HG03159 (cell line): ENCODE results near the gene MRPL12.
"Not testable (repeated sequence)": the region's sequence is repeated elsewhere in the genome, so short reads cannot be mapped to it uniquely, and the experiment has no call there.

Experiments
- ATAC-seq: cut with Tn5 transposase; IDR thresholded peaks from one replicate; pipeline ENCODE4 v1.9.1; 2021; ENCODE audit warnings: mild to moderate bottlenecking, moderate library complexity; ENCODE audit not compliant: unreplicated experiment

MRPL12 gene

DNA sequence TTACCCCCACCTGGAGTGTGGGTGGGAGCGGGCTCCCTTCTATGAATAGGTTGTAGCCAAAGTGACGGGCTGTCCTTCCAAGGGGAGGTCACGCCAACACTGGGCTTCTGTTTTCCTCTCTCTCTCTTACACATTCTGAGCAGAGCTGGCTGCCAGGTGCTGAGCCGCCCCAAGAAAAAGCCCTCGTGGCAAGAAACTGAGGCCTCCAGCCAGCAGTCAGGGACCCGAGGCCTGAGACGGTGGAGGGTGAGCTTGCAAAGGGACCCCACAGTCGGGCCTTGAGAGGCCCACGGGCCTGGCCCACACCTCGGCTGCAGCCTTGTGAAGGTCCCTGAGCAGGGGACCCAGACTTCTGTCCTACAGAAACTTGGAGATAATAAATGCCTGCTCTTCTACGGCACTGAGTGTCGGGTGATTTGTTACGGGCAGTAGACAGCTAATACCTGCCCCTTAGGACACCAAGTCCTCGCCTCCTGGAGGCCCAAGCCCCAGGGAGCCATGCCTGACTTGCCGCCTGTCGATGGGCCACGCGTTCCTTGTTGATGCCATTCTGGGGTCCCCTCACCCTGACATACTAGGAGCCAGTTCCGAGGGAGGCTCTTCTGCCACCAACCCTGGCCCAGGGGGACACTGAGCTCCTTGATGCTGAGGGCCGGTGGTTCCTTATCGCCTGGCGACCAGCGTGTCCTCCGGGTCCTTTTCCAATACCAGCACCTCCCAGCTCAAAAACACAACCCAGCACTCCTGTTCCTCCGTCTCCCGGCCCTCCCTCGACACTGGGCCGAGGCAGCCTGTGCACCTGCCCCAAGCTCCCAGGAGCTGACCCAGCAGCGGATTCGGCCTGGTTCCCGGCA is 35.0 kb downstream of the MRPL12 start:
- ATAC-seq: no peak

DNA sequence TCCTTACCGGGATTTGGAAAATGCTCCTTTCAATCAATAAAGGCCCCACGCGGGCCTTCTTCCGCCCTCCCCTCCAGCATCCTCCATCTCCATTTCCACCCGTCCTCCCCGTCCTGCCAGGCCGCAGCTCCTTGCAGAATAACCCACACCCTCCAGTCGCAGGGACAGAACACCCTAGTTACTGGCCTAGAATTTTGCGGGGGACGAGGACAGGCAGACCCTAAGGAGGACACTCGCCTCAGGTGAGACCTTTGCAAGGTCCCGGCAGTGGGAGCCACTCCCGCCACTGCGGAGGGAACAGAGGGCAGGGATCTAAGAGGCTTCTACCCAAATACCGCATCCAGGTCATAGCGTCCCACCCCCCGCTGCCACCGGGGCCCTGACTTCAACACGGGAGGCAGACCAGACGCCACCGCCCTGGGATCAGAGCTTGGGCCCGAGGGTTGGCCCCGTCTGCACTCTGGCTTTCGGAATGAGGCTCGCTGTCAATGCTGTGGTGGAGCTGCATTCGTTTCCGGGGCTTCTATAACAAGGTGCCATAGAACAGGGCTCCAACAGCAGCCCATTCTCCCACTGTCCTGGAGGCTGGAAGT is 35.7 kb downstream of the MRPL12 start:
- ATAC-seq: no peak

DNA sequence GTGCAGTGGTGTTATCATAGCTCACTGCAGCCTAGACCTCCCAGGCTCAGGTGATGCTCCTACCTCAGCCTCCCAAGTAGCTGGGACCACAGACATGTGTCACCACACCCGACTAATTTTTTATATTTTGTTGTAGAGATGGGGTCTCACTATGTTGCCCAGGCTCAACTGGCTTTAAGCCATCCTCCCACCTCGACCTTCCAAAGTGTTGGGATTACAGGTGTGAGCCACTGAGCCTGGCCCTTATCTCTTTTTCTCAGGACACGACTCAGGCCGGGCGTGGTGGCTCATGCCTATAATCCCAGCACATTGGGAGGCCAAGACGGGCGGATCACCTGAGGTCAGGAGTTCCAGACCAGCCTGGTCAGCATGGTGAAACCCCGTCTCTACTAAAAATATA is 36.4 kb downstream of the MRPL12 start:
- not testable (repeated sequence) for ATAC-seq

DNA sequence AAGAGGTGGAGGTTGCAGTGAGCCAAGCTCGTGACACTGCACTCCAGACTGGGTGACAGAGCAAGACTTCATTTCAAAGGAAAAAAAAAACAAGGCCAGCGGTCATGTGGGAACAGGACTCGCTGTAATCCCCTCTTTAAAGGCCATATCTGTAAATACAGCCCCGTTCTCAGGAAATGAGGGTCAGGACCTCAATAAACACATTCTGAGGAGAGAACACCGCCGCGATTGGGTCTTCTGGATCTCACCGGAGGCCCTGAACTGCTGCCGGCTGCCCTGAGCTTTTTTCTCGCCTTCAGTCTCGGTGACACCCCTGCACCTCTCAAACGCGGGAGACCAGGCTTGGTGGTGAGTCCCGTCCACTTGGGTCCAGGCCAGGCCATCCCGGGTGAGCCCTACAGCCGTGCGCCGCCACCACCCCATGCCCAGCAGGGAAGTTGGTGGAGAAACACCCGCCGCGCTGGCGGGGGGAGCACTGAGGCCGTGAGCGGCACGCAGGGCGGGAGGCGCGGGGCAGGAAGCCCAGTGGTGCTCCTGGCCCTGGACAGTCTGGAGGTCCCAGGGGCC is 37.3 kb downstream of the MRPL12 start:
- no peak for ATAC-seq

- ATAC-seq: no peak
Observed at GRCh38 chr17:81741049-81741593, 38.0 kb downstream of the MRPL12 start.

- no peak for ATAC-seq
Observed at GRCh38 chr17:81741594-81742452, 38.7 kb downstream of the MRPL12 start.
